ENCODE data around the gene IL6ST.
"Not testable (repeated sequence)": the region's sequence is repeated elsewhere in the genome, so short reads cannot be mapped to it uniquely, and the experiment has no call there.

The IL6ST gene

GRCh38 chr5:55994495-55994997 lies at the start of gene IL6ST:
IL6ST (minus strand) TSS chr5:55994963; CDS start chr5:55976278, 18,685 bp downstream.
- in situ Hi-C loops (cut with MboI; ENCODE audit: low sequenced_read_pairs): no loop called here

GRCh38 chr5:56039985-56040384 lies 45.2 kb upstream of the IL6ST start:
- in situ Hi-C loops (cut with MboI; ENCODE audit: low sequenced_read_pairs): no loop called here

DNA sequence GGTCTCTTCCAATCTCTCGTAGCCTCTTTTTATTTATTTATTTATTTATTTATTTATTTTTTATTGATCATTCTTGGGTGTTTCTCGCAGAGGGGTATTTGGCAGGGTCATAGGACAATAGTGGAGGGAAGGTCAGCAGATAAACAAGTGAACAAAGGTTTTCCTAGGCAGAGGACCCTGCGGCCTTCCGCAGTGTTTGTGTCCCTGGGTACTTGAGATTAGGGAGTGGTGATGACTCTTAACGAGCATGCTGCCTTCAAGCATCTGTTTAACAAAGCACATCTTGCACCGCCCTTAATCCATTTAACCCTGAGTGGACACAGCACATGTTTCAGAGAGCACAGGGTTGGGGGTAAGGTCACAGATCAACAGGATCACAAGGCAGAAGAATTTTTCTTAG lies 43.4 kb upstream of the IL6ST start:
- in situ Hi-C loops (cut with MboI; ENCODE audit: low sequenced_read_pairs): not testable (repeated sequence)

- in situ Hi-C loops (cut with MboI; ENCODE audit: low sequenced_read_pairs): no loop called here
Measured at GRCh38 chr5:56037531-56038010, 42.8 kb upstream of the IL6ST start.

DNA sequence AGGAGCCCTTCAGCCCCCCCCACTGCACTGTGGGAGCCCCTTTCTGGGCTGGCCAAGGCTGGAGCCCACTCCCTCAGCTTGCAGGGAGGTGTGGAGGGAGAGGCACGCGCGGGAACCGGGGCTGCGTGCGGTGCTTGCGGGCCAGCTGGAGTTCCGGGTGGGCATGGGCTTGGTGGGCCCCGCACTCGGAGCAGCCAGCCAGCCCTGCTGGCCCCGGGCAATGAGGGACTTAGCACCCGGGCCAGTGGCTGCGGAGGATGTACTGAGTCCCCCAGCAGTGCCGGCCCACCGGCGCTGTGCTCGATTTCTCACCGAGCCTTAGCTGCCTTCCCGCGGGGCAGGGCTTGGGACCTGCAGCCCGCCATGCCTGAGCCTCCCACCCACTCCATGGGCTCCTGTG lies 40.6 kb upstream of the IL6ST start:
- in situ Hi-C loops (cut with MboI; ENCODE audit: low sequenced_read_pairs): not testable (repeated sequence)

- in situ Hi-C loops (cut with MboI; ENCODE audit: low sequenced_read_pairs): not testable (repeated sequence)
Measured at GRCh38 chr5:56029871-56030630, 35.3 kb upstream of the IL6ST start.

GRCh38 chr5:56029457-56029856 lies 34.7 kb upstream of the IL6ST start:
- in situ Hi-C loops (cut with MboI; ENCODE audit: low sequenced_read_pairs): no loop called here

GRCh38 chr5:56028708-56029107 lies 33.9 kb upstream of the IL6ST start:
- in situ Hi-C loops (cut with MboI; ENCODE audit: low sequenced_read_pairs): no loop called here

DNA sequence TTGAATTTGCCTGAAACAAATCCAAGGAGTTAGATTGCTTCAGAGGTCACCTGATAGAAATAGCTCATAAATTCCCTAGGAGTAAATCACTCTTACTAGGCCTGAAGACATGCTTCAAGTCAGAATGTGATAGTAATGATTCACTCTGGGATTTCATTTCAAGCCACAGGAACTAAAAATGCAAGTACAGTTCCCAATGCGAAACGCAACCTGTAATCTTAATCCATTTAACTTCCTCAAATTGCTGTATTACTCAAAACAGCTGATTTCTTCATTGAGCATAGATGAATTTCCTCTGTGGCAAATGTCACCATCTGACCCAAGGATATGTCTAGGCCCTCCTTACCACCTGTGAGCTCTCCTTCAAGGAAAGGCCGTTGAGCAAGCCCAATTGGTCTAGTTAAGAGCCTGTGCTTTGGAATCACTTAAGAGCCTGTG lies 32.1 kb upstream of the IL6ST start:
- in situ Hi-C loops (cut with MboI; ENCODE audit: low sequenced_read_pairs): no loop called here

DNA sequence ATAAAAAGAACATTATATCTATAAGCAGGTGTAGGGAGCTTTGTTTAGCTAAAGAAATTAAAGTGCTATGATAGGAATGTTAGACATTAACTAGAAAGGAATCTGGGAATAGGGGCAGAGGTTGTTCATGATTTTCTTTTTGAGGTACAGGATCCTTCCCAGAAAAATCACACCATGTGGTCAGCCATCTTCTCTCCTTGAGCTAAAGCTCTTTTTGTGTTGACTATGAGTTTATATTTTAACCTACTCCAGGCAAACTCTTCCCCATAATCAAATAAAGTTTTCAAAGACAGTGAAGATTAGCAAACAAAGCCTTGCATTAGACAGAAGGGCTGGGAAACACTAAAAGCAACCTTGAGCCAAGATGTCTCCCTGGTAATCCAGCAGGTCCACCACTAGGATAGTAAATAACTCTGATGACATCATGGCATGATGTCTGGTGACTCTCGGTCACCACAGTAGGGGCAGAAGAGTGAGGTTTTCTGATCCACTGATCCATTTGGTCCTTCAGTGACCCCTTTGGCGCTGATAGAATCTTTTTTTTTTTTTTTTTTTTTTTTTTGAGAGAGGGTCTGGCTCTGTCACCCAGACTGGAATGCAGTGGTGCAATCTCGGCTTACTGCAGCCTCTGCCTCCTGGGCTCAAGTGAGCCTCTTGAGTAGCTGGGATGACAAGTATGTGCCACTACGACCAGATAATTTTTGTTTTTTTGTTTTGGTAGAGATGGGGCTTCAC lies 30.6 kb upstream of the IL6ST start:
- in situ Hi-C loops (cut with MboI; ENCODE audit: low sequenced_read_pairs): no loop called here

- in situ Hi-C loops (cut with MboI; ENCODE audit: low sequenced_read_pairs): no loop called here
Measured at GRCh38 chr5:56024810-56025150, 30.0 kb upstream of the IL6ST start.

DNA sequence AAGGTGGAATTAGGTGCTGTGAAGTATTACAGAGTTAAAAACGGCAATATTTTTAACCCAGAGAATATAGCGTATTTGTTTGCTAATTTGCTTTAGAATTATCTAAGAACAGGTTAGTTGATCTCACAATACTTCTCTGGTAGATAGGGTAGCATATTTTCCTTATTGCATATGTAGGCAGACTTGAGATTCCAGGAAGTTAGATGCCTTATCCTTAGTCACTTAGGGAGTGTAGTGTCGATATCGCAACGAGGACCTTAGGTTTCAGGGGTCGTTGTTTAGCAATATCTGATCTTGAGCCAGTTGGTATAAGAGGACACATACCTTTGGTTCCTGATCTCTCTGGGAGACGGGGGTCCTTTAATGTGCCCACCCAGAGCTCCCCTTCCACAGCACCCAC lies 28.5 kb upstream of the IL6ST start:
- in situ Hi-C loops (cut with MboI; ENCODE audit: low sequenced_read_pairs): no loop called here

- in situ Hi-C loops (cut with MboI; ENCODE audit: low sequenced_read_pairs): no loop called here
Measured at GRCh38 chr5:56019306-56020272, 24.8 kb upstream of the IL6ST start.

- in situ Hi-C loops (cut with MboI; ENCODE audit: low sequenced_read_pairs): no loop called here
Measured at GRCh38 chr5:56018832-56019231, 24.1 kb upstream of the IL6ST start.

GRCh38 chr5:56014701-56015100 lies 19.9 kb upstream of the IL6ST start:
- in situ Hi-C loops (cut with MboI; ENCODE audit: low sequenced_read_pairs): not testable (repeated sequence)

GRCh38 chr5:56013939-56014338 lies 19.2 kb upstream of the IL6ST start:
- in situ Hi-C loops (cut with MboI; ENCODE audit: low sequenced_read_pairs): not testable (repeated sequence)

DNA sequence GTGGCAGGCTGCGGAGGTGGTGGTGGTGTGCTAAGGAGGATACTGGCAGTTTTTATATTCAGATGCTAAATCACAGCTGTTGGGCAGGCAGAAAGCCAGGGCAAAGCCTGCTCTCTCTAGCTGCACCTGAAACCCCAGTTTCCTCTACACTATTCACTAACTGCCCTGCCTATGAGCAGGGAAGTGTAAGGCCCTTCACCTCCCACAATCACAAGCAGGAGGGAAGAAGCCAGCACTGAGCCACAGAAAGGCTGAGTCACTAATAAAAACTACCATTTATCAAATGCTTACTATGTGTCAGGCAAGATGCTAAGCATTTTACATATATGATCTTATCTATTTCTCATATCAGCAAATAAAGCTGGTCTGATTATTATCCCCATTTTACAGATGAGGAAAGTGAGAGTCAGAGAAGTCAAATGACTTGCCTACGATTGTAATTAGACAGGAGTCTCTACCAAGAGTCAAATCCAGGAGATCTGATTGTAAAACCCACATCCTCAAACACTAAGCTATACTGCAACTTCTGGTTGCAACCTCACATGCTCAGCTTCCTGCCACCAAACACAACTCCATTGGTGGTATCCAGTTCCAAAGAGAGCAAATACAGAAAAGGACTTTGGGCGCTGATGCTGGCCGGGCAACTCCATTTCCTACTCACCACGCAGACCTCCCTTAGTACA lies 17.7 kb upstream of the IL6ST start:
- in situ Hi-C loops (cut with MboI; ENCODE audit: low sequenced_read_pairs): no loop called here

GRCh38 chr5:56011835-56012234 lies 17.1 kb upstream of the IL6ST start:
- in situ Hi-C loops (cut with MboI; ENCODE audit: low sequenced_read_pairs): no loop called here

DNA sequence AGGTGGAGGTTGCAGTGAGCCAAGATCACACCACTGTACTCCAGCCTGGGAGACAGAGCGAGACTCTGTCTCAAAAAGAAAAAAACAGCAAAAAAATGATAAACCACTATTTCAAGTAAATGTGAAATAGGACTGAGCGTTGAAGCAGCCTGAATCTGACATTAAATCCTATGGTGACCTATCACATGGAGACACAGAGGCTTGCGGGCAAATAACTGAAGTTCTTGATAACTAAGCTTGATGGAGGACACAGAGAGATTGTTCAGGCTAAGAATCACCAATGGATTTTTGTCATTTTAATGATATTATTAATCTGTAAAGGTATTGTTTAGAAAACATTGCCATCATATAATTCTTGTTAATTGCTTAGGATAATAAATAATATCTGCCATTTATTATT lies 15.7 kb upstream of the IL6ST start:
- in situ Hi-C loops (cut with MboI; ENCODE audit: low sequenced_read_pairs): no loop called here

- in situ Hi-C loops (cut with MboI; ENCODE audit: low sequenced_read_pairs): no loop called here
Measured at GRCh38 chr5:56006600-56006999, 11.8 kb upstream of the IL6ST start.

All from HL-60/S4 treated with phorbol 12-myristate 13-acetate at 8.2 ng/mL for 4 days and 3 days (cell line).